ENCODE results near the gene DGAT2L6.
"Not testable (repeated sequence)": the region's sequence is repeated elsewhere in the genome, so short reads cannot be mapped to it uniquely, and the experiment has no call there.

The DGAT2L6 gene

DNA sequence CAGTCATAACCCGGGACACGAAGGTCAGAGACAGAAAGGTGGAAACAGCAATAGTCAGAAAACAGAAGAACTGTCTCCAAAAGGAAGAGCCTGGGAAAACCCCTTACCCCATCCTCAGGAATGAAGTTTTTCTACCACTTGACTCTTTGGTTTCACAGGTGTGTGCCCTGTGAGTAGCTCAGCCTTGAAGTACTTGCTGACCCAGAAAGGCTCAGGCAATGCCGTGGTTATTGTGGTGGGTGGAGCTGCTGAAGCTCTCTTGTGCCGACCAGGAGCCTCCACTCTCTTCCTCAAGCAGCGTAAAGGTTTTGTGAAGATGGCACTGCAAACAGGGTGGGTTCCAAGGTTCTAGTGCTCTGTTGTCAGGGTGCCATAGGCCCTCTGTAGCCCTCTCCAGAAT lies 24.4 kb downstream of the DGAT2L6 start:
- no peak for DNase-seq

DNA sequence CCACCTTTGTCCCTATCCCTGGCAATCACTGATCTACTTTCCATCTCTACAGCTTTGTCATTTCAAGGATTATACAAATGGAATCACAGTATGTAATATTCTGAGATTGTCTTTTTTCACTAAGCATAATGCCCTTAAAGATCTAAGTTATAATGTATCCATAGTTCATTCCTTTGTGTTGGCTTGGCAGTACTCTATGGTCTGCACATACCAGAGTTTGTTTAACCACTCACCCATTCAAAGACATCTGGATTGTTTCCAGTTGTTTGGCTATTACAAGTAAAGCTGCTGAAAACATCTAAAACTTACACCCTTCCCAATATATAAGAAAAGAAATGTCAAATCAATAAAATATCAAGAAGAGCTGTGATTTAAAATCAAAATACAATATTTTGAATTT lies 31.2 kb downstream of the DGAT2L6 start:
- DNase-seq: no peak

DNA sequence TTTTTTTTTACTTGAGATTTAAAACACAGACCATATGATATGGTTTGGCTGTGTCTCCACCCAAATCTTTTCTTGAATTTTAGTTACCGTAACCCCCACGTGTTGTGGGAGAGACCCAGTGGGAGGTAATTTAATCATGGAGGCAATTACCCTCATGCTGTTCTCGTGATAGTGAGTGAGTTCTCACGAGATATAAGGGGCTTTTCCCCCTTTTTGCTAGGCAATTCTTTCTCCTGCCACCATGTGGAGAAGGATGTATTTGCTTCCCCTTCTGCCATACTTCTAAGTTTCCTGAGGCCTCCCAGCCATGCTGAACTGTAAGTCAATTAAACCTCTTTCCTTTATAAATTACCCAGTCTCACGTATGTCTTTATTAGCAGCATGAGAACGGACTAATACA lies 32.3 kb downstream of the DGAT2L6 start:
- DNase-seq: not testable (repeated sequence)

DNA sequence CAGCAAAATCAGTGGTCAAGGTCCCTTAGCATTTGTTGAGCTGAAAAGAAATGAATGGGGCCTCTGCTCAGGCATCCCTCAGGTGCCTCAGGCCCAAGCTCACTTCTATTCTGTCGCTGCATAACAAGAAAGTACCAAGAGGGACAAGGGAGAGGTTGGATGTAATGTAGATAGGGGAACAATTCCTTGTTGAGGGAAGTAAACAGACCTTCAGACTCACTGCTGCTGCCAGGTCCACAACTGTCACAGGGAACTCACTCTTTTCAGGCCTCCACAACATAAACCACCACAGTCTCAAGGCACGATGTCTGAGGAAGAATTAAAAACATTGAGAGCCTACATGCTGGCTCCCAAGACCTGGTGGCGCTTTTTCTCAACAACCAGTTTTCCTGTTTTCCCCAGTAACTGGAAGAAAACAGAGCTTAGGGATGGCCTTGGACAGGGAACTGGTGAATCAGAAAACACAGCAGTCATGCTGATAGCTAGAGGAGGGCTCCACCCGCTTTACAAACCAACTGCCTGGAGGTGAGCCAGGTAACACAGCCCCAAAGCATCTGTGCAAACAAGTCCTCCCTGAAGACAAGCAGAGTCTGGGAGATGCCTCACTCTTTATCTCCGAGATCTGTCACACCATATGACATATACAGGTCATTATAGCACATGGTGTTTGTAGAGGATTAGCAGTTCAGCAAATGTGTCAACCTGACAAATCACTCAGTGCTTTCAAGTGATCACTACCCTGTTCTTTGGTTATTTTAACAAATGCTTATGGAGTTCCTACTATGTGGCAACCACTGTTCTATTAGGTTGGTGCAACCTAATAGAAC lies 42.9 kb downstream of the DGAT2L6 start:
- no peak for DNase-seq

DNA sequence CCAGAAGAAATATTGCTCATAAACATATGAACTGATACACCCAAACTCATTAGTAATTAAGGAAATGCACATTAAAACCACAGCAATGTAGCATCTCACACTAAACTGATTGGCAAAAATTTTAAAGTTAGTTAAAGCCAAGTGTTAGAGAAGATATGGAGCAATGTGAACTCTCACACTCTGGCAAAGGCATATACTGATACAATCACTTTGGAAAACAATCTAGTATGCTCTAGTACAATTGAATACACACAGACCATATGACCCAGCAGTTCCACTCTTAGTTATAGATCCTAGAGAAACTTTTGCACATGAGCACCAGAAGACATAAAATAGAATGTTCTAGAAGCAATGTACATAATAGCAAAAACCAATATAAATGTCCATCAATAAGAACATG lies 48.8 kb downstream of the DGAT2L6 start:
- DNase-seq: no peak

DNA sequence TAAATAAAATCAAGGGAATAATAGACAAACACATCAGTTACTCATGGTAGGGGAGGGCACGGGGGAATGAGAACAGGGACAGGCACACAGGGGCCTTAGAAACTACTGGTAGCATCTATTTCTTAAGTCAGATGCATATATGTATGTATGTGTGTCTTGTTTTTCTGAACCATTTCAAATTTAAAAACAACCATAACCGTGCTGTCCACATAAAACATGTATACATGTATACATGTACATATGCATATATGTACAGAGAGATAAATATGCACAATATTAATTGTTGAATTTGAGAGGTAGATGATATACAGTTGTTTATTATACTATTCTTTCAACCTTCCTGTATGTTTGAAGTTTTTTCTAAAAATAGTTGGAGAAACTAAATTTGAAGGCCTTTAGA lies 49.4 kb downstream of the DGAT2L6 start:
- no peak for DNase-seq

DNA sequence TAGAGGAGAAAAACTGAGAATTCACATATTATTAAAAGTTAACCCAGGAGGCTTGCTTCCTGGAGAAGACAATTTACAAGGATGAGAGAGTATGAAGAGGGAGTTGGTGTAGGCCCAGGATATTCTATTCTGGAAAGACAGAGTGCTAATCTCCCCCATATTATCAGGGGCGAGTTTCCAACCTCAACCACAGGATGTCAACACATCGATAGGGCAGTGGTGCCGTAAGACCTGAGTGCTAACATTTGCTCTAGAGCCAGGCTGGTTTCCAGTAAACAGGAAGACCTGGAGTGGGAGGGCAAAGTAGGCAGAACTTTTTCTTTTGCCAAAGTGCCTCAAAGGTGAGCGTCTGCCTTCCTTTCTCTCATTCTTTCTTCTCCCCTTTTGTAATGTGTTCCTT lies 54.4 kb downstream of the DGAT2L6 start:
- no peak for DNase-seq

DNA sequence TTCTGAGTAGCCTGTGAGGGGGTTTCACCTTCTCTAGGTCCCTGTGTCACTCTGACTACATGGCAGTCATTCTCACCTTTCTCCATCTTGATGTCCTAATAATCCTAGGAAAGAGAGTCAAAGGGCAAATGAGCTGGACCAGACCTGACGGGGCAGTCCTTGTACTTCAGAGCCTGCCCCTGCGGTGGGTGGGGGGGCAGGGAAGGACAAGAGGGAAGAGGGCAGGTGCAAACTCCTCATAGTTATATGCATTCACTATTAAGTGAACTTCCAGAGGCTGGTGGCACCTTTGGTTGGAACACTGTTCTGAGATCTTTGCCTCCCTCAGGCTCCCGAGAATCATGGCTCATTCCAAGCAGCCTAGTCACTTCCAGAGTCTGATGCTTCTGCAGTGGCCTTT lies 57.1 kb downstream of the DGAT2L6 start, which contains the start of gene AWAT1:
Gene AWAT1, plus strand, starts transcription at position 301 of the 400 bp plus-strand sequence. Its CDS starts 41 bp downstream, at position 342.
- no peak for DNase-seq

DNA sequence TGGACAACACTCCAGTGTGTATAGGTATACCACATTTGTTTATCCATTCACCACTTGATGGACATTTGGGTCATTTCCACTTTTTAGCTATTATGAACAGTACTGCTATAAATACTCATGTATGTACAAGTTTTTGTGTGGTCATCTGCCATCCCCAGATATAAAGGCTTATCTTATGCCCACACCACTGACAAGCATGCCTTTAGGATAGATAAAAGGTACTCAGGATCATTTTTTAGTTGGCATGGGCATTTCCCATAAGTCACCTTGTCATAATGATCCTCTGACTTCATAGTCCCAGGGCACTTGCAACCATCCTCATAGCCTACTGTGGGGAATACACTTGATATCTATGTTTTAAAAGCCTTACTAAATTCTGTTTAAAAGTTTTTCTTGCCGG lies 63.5 kb downstream of the DGAT2L6 start:
- no peak for DNase-seq

DNA sequence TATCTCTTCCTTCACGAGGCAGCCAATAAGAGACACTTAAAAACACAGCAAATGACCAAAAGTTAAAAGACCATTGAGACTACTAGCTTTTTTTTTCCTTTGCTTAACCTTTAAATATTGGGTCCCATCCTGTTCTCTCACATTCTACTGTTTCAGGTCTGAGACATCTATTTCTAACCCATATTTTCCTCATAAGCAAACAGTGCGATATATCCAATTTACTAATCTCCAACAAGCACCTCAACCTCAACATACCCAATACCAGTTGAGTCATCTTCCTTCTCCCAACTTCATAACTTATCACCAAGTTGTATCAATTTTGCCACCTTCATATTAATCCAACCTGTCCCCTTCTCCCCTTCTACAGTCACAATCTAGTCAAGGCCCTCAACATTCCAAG lies 64.2 kb downstream of the DGAT2L6 start:
- DNase-seq: no peak

DNA sequence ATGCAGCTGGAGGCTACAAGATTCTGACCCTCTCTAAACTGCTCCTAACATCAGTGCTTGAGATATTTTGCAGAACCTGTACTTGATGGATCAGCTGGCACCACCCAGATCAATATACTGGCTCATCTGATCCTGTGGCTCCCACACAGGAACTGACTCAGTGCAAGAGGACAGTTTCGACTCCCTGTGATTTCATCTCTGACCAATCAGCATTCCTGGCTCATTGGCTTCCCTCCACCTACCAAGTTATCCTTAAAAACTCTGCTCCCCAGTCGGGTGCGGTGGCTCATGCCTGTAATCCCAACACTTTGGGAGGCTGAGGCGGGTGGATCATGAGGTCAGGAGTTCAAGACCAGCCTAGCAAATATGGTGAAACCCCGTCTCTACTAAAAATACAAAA lies 66.3 kb downstream of the DGAT2L6 start:
- DNase-seq: not testable (repeated sequence)

DNA sequence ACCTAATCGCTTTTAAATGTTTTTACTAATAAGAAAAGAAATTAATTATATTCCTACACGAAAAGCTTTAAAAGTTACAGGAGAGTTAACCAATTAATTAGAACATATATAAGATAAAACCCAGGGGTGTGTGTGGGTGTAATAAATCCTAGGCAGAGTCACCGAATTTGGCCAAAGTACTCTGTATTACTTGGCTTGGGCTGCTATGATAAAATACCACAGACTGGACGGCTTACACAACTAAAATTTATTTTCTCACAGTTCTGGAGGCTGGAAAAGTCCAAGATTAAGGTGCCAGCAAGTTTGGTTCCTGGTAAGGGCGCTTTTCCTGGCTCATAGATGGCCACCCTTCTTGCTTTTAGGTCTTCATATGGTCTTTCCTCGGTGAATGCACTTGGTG lies 67.6 kb downstream of the DGAT2L6 start:
- no peak for DNase-seq

DNA sequence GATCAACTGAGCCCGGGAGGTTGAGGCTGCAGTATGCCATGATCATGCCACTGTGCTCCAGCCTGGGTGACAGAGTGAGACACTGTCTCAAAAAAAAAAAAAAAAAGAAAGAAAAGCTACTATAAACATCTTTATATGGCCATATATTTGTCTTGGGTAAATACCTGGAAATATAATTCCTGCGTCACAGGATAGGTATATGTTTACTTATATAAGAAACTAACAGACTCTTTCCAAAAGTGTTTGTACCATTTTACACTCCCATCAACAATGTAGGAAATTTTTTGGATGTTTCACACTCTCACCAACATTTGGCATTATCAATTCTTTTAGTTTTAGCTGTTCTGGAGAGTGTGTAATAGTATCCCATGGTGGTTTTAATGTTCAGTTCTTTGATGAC lies 70.0 kb downstream of the DGAT2L6 start:
- DNase-seq: no peak

DNA sequence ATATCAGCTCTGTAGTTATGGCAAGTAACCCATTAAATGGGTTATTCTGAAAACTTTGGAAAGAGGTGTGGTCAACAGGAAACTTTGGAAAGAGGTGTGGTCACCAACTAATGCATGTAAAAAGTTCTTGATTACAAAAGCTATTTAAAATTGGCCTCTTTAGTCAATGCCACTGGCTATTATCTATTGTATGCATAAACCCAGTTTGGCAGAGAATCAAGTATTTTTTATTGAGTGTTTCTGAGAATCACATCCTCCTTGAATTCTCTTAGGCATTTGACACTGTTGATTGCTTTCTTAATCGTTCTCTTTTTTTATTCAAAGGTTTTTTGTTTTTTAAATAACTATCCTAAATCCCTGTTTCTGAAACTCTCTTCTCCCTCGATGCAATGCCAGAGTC lies 75.2 kb downstream of the DGAT2L6 start:
- no peak for DNase-seq

DNA sequence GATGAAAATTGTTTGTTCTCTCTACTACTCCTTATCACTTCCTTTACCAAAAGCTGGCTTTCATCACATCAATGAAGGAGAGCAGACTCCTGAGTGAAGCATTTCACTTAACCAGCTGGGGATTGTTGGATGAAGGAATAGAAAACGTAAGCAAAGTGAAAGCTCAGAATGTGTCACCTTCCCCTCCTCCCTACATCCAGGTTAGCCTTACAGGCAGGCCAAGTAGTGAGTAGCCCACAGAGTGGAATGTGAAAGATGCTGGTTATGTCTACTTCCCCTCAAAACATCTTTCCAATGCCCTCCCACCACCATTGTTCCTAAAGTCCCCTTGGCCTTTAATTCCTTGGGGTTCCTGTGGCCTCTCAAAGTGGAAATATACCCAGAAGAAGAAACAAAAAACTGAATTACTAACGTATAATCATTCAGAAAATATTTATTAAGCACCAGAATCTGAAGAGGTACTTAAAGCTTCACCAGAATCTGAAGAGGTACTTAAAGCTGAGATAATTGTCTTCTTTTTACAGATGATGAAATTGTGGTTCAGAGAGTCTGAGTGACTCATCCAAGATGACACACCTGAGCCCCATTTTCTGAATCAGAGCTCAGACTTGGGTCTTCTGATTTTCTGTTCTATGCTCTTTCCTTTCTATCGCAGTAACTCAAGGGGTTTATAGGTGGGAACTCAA lies 76.2 kb downstream of the DGAT2L6 start:
- no peak for DNase-seq

DNA sequence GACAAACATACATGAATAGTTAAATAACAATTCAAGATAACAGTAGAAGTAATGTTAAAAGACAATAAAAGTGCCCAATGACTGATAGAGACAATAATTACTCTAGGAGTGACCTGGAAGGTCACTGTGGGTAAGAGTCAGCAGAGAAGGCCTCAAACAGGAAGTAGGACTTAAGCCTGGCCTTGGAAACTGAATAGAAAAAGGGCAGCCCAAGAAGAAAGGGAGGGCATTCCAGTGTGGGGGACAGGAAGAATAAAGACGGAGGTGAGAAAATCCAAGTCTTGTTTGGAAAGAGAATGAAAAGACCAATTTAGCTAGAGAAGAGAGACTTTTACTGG lies 76.7 kb downstream of the DGAT2L6 start:
- DNase-seq: no peak

DNA sequence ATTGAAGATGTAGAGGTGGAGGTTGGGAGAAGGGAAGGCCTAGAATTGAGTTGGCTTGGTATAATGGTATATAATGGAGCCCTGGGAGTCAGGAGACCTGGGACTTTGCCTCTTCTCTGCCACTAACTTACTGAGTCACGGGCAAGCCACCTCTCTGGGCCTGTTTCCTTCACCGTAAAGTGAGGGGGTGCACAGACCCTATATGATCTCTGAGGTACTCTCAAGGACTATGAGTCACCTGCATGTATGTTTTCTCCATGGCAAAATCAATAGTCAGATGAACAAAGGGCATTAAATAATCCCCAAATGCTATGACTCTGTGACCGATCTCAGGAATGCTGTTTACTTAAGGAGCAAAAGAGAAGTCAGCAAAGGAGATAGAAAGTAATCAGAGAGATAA lies 77.6 kb downstream of the DGAT2L6 start:
- DNase-seq: no peak

Data from CD4-positive, alpha-beta T cell treated with Interleukin-4 for 1 hour (primary cell).